Middle frontal gyrus (tissue), 1 donor: ENCODE measurements around the gene CPS1.
A peak's percentile ranks its signal among the peaks of the same experiment; 100 is the strongest.

Experiments used
- DNase-seq: peaks from one replicate; pipeline ENCODE4 v3.0.0-alpha.2; 2015; ENCODE audit warnings: low spot score; ENCODE audit errors: extremely low spot score

The CPS1 gene

DNA sequence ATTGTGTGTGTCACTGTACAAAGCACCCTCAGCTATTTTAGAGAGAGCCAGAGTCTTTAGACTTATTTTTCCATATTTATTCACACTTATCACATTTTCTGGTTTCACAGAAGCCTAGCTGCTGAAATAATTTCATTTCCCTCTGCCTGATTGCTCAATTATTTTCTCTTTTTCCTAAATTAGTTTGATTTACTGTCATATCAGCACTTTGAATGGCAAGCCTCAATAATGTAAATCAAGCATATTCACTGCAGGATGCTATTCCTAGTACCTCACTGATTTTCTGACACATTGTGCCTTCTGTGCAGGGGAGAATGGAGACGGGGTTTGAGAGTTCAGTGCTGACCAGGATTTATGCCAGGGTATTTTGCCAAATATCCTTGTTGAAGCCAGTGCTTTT is 48.3 kb downstream of the CPS1 start:
- DNase-seq: no peak

DNA sequence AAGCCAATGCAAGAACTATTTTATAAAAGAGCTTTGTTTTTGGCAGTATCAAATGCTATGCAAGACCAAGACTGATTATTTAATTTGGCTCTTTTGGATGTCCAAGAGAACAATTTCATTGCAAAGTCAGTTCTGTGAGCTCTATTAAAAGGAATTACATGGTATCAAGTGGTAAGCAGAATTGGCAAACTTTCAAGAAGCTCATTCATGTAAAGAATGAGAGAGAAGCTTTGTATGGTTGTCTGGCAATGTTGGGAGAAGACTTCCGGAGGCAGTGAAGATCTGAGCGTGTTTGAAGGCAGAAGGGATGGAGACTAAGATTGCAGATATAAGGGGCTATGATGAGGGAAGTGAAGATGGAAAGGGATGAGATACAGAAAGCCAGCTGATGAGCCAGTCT is 49.6 kb downstream of the CPS1 start:
- no peak for DNase-seq

DNA sequence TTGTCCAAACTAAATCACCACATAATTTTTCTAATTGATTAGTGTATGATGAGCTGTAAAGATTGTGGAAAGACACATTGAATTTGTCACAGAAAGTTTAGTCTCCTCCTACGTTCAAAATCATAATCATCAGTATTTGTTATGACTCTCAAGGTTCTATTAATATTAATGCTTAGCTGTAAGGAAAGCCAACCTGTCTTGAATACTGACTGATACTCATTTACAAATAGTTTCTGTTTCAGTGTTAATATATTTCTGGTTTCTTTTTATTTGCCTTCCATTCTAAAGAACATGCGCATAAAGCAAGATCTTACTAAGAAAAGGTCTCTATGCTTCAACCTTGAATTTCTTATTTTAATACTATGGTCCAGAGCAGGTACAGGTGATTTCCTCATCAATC is 55.1 kb downstream of the CPS1 start:
- DNase-seq: no peak

DNA sequence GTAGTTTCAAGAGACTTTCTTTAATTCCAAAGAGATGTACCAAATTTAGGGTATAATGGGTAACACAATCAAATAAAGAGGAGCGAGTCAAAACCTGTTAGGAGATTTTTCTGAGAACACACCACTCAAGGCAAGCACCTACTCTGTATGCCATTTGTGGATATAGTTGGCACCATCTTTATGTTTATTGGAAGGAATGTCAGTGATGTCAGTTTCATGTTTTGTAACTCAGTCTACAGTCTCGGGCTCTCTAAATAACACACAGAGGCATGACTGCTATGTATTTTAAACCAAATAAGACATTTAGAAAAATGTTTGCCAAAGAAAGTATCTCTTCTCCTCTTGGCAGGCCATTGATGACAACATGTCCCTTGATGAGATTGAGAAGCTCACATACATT is 59.7 kb downstream of the CPS1 start:
- DNase-seq: no peak

DNA sequence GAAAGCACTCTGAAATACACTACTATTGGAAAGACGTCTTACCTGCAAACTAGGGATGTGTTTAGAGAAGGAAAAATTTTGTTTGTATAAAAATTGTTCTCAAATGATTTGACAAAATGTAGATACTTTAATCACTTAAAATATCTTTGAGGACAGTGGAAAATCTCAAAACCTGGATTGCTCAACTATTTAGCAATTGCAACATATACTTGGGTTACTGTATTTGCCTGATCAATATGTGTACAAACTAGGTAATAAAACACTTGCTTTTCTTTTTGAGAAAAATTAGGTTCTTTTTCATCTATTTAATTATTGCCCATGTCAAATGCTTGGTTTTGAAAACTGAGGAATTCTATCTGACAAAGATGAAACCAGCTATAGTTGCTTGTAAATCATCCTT is 60.9 kb downstream of the CPS1 start:
- DNase-seq: no peak

DNA sequence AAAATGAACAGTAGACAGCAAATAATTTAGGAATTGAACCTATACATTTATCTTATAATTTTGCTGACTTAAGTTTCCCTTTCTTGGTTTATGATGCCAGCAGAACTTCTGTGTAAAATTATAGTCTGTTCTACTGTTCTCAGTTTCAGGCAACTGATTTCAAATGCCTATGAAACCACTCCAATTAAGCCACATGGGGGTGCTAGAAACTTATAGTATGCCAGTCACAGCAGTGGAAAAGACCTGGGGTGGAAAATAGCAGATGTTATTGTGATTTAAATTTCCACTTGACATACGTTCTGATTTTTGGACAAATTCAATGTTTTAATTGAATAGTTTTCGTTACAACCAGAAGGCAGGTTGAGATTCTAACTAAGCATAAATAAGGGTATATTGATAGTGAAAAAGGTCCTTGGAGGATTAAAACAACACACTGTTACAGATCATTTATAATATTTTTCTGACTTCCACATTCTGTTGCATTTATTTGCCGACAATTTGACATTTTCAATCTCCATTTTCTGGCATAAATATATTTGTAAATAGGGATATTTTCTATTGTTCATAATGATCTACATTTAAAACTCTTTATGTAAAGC is 61.4 kb downstream of the CPS1 start:
- DNase-seq: peak; percentile 29

DNA sequence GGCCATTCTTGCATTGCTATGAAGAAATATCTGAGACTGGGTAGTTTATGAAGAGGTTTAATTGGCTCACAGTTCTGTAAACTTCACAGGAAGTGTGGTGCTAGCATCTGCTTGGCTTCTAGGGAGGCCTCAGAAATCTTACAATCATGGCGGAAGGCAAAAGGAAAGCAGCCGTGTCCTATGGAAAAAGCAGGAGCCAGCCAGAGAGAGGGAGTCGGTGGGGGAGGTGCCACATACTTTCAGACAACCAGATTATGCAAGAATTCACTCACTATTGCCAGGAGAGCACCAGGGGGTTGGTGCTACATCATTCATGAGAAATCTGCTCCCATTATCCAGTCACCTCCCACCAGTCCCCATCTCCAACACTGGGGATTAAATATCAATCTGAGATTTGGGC is 64.1 kb downstream of the CPS1 start:
- DNase-seq: no peak

DNA sequence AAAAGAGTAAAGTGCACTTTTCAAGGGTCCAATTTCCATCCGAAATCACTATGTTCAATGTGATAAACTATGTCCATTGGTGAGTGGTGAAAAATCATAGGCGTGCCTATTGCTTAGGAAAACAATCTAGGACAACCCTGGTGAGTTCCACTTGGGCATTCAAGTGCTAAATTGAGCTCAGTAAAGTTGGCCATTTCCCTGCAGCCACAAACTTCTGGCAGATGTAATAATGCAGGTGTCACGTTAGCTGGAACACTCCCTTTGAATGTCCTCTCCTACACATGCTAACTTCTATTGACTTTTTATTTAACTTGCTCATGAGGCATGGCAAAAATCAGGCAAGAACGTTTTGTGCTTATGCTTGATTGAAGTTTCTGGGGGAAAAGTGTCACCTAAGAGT is 67.1 kb downstream of the CPS1 start:
- no peak for DNase-seq

DNA sequence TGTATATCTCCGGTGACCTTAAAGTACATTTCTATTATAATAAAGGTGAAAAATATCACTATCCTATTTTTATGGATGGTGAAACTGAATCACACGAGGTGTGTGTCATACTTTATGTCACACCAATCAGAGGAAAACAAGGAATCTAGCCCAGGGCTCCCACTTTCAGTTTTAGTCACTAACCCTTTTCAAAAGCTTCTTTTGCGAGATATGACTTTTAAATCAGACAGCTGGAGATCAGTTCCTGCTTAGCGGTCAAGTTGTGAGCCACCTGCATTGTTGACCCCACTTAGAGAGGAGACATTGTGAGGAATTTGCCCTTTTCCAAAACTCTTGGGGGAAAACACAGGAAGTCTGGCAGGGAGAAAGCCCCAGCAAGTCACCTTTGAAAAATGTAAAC is 70.5 kb downstream of the CPS1 start:
- DNase-seq: no peak

DNA sequence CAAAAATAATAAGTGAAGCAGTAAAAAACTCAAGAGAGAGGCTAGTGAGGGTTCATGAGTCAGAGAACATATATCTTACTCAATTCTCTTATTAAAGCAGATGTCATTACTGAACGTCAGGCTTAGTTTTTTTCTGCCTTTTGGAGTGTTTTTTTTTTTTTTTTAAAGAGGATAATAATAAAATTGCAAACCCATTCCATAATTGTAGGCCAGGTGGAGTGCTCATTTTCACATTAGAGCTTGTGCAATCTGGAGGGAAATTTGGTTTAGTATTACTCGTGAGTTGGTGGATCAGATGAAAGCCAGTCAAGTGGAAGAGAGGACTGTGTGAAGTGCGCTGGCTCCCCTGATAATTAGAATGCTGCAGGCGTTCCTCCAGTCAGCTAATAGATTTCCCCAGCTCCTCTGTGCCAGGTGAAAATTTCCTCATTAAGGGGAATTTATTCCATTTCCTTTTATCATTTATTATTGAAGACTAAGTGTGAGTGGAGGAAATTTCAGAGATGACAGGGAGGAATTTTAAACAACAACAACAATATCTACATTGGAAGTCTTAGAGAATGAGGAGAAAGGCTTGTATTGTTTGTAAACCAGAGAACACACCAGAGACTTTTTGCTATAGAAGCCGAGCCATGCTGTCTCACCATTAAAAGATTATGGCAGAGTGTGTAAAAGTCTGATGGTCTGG is 74.6 kb downstream of the CPS1 start:
- DNase-seq: no peak

DNA sequence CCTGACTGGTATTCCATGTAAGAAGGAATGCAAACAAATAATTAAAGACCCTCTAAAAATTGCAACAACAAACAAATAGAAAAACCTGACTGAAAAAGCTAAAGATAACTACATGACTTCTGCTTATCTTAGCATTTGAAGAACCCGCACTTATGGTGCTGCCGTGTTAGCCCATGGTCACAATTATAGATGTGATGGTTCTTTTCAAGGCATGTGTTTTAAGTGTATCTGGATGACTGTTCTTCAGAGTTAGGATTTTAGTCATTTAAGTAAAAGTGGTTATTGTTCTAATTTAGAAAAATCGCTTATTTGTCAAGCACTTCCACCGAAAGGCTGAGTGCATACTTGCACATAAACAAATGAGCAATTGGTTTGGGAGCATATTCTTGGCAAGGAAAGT is 77.3 kb downstream of the CPS1 start:
- DNase-seq: no peak

DNA sequence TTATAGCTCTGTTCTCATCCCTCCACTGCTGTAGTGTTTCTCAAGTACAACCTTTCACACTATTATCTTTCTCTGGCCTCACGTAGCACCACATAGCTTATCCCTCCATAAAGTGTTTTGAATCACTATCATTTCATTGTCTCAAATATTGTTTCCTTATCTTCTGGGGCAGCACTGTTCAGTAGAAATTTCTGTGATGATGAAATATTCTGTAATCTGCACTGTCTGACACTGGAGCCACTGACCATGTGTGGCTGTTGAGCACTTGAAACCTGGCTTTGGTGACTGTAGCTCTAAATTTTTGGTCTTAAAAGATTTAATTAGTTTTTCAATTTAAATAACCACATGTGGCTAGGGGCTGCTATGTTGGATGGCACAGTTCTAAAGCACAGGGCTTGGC is 78.9 kb downstream of the CPS1 start:
- no peak for DNase-seq

DNA sequence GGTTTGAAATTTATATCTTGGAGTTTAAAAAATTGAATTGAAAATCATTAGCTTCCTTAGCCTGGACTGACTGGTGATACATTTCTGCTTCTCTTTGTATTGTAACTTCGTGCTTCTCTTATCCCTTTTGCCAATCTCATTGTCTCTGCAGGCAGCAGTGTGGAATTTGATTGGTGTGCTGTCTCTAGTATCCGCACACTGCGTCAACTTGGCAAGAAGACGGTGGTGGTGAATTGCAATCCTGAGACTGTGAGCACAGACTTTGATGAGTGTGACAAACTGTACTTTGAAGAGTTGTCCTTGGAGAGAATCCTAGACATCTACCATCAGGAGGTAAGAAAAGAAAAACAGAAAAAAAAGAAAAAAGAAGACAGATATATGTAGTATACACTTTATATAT is 85.9 kb downstream of the CPS1 start:
- DNase-seq: no peak

DNA sequence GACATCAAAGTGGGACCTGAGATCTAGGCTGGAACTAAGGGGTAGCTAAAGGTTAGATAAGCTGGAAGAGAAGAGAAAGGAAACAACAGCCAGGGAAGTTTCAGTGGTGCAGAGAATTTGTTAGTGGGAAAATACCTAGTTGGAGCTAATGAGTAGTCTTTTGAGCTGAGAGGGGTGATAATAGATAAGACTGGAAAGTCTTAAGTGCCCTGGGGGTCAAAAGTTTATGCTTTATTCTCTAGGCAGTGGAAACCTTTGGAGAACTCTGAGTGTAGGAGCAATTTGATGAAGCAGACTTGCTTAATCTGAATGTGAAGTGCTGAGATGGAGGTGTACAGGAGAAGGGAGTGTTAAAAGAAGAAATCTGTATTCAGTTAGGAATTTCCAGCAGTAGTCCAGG is 90.8 kb downstream of the CPS1 start:
- no peak for DNase-seq

DNA sequence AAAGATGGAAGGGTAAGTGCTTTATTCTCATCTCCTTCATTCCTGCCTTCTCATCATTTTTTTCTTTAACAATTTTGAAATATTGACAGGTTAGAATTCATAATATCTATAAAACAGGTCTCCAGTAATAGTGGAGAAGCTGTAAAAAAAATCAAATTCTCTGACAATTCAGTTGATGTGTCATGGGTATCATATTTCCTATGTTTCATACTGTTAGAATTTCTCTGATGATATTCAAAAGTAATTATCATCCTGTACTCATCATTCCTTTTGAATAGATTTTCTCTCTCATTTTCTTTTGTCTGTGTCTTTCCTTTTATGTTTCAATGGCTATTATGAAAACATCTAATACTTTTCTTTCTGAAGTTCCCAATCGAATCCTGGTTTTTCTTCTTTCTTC is 97.7 kb downstream of the CPS1 start:
- DNase-seq: no peak

DNA sequence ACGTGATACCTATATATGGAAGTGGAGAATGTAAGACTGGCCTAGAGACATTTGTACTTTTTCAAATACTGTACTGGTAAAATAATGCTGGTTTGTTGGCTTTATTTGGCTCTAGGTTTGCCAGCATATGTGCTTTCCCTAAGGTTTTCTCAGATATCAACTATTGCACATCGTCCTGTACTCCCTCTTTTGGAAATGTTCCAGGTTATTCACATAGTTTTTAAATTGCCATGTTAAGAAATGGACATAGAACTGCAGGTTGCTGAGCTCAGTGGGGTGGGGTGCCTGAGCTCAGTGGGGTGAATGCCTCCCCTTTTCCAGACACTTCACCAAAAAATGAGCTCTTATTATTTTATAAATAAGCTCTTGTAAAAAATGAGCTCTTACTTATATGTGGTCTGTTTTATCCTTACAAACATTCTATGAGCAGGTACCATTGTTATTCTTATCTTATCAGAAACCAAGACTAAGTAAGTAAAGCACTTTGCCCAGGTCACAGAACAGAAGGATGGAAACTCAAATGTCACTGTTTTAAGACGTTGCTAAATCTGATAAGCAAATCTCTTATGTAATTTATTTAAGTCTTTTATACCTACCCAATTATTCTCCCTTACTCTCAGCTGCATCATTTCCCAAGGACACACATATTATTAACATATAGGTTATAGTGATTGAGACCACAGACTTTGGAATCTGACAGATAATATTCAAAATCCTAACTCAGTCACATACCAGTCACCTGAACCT is 99.0 kb downstream of the CPS1 start:
- no peak for DNase-seq

DNA sequence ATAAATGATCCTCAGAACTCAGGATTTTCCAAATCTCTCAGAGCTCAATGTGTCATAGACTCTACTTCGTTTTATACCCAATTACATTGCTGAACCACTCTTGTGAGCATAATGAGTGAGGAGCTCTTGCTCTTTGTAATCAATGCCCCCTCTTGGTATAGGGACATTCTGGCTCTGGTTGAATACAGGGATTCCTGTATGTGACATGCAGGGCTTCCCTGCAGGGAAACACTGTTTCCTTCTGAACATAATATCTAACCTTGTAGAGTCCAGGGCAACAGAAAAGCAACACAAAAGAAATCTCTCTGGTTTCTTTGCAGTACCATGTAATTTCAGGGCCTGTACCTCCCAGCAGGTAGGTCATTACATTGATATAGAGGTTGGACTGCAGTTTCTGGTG is 101.5 kb downstream of the CPS1 start:
- no peak for DNase-seq

DNA sequence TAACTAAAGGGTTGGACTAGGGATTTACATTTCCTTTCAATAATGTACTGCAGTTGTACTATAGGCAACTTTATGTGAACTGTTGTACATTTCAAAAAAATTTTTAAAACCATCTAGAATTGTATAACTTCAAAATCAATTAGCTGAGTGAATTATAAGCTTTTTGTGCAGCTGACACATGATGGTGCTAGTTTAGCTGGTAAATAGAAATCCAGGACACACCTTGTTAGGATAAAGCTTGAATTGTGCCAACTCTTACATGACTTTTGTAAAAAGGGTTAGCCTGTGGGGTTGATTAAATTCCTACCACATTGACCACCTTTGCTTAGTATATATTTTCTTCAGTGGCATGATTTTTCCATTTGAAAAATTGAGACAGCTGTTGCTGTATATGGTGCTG is 104.4 kb downstream of the CPS1 start:
- no peak for DNase-seq

DNA sequence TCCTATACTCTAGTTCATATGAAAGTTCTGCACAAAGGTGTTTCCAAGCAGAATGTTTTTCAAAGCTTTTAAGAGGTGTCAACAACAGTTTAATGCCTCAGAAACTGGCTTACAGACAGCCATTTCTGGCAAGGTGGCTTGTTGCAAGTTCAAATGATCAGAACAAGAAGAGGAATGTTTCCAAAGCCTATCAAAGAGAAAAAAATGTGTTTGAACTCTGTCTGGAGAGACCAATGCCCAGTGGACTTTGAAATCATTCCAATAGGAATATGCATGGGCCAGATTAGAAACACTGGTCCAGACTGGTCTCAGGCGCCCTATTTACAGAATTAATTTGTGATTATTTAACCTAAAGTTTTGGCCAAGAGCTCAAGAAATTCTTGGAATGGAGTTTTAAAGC is 106.2 kb downstream of the CPS1 start:
- DNase-seq: no peak

DNA sequence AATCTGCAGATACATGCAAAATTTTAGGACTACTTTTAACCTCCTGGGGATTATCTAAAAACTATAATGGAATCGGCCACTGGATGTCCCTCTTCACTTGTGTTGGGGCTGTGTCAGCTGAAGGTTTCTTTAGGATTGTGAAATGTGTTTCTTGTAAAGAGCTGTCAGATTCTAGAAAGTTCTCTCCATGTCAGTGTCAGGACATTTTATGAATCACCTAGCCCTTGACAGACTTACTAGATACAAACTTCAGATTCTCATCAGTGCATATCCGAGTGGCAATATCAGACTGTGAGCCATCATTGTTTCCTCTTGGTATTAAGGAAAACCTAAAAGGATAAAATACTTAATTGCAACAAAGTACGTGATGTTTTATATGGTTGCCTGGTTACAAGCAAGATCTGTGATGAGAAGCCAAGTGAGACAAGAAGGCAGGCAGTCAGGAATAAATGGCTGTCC is 107.3 kb downstream of the CPS1 start:
- no peak for DNase-seq

DNA sequence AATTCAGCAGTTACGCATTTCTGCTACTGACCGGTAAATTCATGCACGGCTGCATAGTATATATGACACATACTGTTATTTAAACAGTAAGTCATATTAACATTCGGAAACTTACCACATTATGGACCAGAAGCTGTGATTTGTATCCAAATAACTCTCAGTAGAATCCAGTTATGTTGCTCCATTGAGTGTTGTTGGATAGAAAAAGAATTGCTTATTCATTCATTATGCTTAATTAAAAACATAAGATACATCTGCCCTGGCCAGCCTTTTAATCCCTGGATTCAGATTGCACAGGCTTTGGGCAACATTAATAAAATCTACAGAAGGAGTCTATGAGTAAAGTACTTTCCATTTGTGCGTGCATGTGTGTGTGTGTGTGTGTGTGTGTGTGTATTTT is 111.3 kb downstream of the CPS1 start:
- no peak for DNase-seq

DNA sequence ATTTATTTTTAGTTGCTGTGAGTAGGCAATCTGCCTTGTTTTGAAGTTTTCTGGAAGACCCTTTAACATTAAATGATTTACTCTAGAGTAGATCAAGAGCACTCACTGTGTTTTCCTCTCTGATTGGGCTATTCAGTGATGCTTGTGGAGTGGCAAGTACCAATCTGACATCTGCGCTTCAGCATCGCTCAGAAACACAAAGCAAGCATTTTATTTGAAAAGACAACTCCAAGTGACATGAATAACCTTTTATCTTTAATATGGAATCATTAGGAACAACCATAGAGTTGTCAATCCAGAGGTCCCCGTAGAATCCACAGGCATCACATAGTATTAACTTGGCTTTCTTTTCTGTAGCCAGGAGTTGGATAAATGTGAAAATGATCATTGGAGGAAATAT is 114.7 kb downstream of the CPS1 start:
- DNase-seq: no peak

DNA sequence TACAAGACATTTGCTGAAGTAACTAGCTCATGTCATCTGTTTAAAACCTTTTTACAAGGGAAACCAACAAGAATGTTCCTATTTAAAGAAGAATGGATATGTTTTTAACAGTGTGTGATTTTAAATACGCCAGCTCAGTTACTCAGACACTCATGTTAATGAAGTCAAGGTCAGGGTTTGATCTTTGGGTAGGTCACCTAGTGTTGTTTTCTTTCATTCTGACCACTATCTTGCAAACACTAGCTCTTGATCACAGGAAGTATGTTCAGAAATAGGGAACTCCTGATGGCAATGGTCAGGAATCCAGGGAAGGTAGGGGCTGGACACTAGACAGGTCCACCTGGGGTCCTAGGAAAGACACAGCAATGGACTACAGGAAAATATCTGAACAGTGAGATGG is 116.7 kb downstream of the CPS1 start:
- DNase-seq: no peak
